MG63 (cell line): ENCODE results near the gene LAMA2. TPM values are rescaled to one million over a fixed set of nuclear protein-coding genes. Genes with fewer than 3 reads are reported as not detected.

Experiments
- DNase-seq: peaks from one replicate; pipeline ENCODE4 v3.0.0-alpha.2; 2020
- H3K27me3 ChIP-seq: fragments of 250-450 bp; sonication (Bioruptor Pico); 2 replicates; pipeline ENCODE4 v1.5.1; 2020; ENCODE audit warnings: mild to moderate bottlenecking, moderate library complexity
- H3K36me3 ChIP-seq: fragments of 250-450 bp; sonication (Bioruptor Pico); 2 replicates; pipeline ENCODE4 v1.5.1; 2020; ENCODE audit warnings: mild to moderate bottlenecking, moderate library complexity
- H3K4me3 ChIP-seq: fragments of 250-450 bp; sonication (Bioruptor Pico); 2 replicates; pipeline ENCODE4 v1.5.1; 2020; ENCODE audit warnings: mild to moderate bottlenecking, moderate library complexity
- H3K9me3 ChIP-seq: fragments of 250-450 bp; sonication (Bioruptor Pico); 2 replicates; pipeline ENCODE4 v1.5.1; 2020; ENCODE audit warnings: mild to moderate bottlenecking, moderate library complexity
- total RNA-seq: library from RNA; depleted of rRNA; stranded (reverse); fragments of >200 nt; shearing (Covaris generic); gene quantifications from 2 replicates; pipeline ENCODE4 v1.2.3, GENCODE V29; 2014; ENCODE audit warnings: low replicate concordance

Gene LAMA2
- total RNA-seq, 1 experiment from 2014 or later: 8.5 TPM

DNA sequence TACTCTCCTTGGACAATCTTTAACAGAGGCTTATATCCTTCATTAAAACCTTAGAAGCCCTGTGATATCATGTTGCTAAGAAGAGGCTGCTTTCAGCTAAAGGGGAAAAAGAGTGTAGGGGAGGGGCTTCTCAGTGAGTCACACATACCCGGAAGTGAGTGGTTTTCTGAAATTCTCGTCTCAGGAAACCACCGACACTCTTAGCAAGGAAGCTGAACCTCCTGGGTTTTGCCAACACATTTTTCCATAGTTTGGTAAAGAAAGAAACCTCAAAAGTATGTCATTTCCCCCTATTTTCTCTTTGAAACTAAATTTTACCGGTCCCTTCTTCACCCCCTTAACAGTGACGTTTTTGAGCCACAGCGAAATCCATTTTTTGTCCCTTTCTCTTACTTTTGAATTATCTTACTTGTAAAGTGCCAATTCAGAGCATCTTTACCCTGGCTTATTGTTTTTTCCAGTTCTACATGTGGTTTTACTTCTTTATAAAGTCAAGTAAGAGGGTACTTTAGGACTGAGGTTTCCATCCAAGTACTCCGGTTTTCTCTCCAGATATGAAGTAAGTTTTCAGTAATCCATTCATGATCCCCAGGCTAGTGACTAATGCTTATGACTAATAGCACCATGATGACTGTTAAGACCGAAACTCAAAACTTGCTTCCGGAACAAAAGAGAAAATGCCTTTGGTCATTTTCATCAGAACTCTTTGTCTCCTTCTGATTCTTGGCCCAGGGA lies 607.8 kb downstream of the LAMA2 start:
- Histone ChIP-seq H3K36me3 (peaks cover 6% of the 10 kb centered on the region), H3K4me3 (peak overlapping the region; percentile 40), H3K27me3 (no peaks in the 10 kb centered on the region), H3K9me3 (no peaks in the 10 kb centered on the region; the same call in 1 of the 2 replicates)
- peak; percentile 75 for DNase-seq

DNA sequence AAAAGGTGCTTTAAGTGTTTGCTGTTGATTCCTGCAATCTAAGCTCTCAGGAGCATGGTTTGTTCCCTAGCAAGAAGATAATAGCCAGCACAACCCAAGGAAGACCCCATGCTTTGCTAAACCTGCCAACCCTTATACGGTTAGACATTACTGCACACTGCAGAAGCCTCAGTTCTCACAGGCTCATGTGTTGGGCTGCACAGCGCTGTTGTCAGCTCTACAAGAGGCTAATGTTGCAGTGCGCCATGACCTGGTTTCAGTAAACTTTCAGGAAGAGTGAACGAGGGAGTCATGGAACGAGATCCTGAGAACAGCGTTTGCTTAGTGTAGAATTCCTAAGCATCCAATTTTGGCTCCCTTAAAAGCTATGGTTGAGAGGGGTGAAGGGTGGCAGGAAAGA lies 608.5 kb downstream of the LAMA2 start:
- H3K9me3 ChIP-seq: no peaks in the 10 kb centered on the region; the same call in 1 of the 2 replicates
- H3K4me3 ChIP-seq: no peak overlapping the region
- H3K27me3 ChIP-seq: no peaks in the 10 kb centered on the region
- peaks cover 6% of the 10 kb centered on the region for H3K36me3 ChIP-seq
- peak; percentile 5 for DNase-seq

DNA sequence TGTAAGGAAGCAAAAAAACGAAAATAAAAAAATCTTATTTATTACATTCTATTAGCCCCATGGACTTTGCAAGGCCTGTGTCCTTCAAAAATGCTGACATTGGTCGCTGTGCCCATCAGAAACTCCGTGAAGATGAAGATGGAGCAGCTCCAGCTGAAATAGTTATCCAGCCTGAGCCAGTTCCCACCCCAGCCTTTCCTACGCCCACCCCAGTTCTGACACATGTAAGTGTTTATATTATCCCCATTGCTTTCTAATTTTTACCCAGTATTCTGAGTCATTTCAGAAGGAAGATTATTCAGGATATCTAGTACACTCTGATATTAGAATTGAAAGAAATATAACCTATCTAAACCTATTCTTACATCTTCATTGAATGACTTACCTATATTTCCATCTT lies 609.3 kb downstream of the LAMA2 start:
- Histone ChIP-seq H3K9me3 (no peaks in the 10 kb centered on the region; the same call in 1 of the 2 replicates), H3K27me3 (no peaks in the 10 kb centered on the region), H3K4me3 (no peak overlapping the region), H3K36me3 (peaks cover 6% of the 10 kb centered on the region)
- DNase-seq: peak; percentile 34

DNA sequence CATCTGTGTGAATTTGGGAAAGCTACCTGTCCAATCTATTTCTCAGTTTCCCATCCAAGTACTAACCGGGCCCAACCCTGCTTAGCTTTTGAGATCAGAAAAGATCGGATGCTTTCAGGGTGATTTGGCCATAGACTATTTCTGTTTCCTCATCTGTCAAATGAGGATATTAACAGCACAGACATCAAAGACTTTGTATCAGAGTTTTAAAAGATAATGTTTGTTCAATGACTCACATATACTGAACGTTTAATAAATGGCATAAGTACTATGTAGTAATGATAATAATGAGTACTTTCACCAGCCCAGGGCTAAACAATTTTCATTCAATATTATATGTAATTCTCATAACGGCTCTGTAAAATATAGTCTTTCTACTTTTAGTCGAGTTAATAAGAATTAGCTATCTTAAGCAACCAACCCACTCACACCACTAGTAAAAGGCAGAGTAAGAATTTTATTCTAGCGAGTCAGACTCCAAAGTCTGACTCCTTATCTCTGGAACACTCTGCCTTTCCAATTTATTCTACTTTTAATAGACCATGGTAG lies 610.5 kb downstream of the LAMA2 start:
- Histone ChIP-seq H3K27me3 (no peaks in the 10 kb centered on the region), H3K4me3 (no peak overlapping the region), H3K36me3 (peaks cover 6% of the 10 kb centered on the region), H3K9me3 (no peaks in the 10 kb centered on the region; the same call in 1 of the 2 replicates)
- no peak for DNase-seq

DNA sequence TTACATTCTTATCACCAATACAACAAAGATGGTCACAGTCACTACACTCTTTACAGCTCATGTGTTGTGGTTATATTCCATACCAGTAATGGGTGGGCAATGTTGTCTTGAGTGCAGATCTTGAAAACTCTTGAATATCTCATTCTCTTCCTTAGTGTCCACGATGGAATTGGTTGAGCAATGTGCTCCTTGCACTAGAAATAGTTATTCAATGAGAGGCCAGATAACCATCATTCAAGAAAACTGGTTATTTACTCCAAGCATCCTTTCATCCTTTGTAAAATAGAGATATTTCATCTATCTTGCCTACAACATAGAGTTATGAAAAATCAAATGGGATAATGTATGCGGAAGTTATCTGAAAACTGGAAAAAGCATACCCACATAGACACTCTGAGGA lies 611.2 kb downstream of the LAMA2 start:
- Histone ChIP-seq H3K36me3 (peaks cover 6% of the 10 kb centered on the region), H3K4me3 (no peak overlapping the region), H3K9me3 (no peaks in the 10 kb centered on the region; the same call in 1 of the 2 replicates), H3K27me3 (no peaks in the 10 kb centered on the region)
- DNase-seq: no peak

DNA sequence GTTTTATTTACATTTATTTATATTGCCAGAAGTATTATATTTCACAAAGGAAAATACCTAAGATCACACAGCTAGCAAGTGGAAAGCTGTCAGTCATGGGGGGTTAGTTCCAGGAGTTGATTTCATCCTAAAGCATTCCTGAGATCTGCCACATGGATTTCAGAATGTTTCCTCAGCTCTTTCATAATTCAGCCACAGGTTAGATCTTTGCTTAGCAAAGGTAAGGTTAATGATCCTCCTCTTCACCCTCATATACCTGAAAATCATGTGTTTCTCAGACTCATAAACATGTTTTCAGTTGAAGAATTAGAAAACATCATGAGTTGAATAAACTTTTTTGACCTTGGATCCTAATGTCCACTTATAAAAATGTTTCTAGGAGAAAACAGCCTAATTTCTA lies 611.6 kb downstream of the LAMA2 start:
- Histone ChIP-seq H3K36me3 (peaks cover 6% of the 10 kb centered on the region), H3K27me3 (no peaks in the 10 kb centered on the region), H3K4me3 (no peak overlapping the region), H3K9me3 (no peaks in the 10 kb centered on the region; the same call in 1 of the 2 replicates)
- DNase-seq: no peak

DNA sequence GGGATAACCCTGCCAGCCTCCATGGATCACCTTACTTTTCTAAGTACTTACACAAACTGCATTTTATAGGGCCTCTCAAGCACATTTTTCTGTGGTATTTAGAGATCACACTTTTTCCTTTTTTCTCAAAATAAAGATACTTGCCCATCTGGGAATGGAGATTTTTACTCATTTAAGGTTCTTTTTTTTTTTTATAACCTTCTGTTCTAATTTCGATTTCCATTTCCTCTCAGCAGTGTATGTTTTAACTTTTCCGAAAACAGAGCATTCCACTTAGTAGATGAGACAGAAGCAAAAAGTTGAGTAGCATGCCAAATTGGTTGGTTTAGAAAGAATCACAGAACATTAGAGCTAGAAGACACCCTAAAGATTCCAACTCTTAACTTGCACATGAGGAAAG lies 612.7 kb downstream of the LAMA2 start:
- H3K4me3 ChIP-seq: no peak overlapping the region
- peaks cover 6% of the 10 kb centered on the region for H3K36me3 ChIP-seq
- H3K27me3 ChIP-seq: no peaks in the 10 kb centered on the region
- no peaks in the 10 kb centered on the region; the same call in 1 of the 2 replicates for H3K9me3 ChIP-seq
- no peak for DNase-seq

DNA sequence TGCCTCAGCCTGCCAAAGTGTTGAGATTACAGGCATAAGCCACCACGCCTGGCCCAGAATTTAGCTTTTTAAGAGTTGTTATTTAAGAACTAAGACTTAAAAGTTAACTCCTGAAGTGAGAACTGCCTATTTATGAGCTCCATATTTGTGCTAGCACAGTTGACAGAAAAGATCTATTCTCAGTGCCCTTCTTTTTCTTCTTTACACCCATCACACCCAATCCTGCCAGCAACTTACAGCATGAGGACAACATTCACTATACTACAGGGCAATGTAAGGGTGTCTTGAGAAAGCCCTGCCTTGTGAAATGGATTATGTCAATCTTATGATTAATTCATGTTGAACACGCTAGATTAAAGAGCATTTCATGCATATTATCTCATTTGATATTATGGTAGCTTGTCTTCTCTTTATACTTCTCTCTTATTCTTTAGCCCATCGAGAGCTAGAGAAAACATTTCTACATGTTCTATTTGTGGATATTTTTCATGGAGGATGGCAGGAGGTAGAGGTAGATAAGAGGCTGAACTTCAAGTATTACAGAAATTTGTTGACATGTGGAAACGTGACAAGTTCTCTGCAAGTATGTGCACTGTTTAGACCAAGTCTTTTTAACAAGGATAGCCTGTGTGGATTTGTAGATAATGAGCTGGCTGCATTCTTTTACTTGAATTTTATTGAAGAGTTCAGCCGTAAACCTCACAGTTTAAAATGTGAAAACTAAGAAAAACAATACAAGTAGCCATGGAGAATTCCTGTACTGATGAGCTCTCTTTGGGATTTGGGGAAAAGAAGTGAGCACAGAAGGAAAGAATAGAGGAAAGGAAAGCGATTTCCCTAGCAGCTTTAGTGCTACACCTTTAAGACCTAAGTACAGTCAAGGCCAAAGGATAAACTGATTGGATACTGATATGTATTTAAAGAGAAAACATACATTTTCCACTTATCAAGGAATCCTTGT lies 614.8 kb downstream of the LAMA2 start:
- Histone ChIP-seq H3K27me3 (no peaks in the 10 kb centered on the region), H3K4me3 (no peak overlapping the region), H3K36me3 (peaks cover 6% of the 10 kb centered on the region; the same call in 1 of the 2 replicates), H3K9me3 (no peaks in the 10 kb centered on the region; the same call in 1 of the 2 replicates)
- DNase-seq: no peak

DNA sequence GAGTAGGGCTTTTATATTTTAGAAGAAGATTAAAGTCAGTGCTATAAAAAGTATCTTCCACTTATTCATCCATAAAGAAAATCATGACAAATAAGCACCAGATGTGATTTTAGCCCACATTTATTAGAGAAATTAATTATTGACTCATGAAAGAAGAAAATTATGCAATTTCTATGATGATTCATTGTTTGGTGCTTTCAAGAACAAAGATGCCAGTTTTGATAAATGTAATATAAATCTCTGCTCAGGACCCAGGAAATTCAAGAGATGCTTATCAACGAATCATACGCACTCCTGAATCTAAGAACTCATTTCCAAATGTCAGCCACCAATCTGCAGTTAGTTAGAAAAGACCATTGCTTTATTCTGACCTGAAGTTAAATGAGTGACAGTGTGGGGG lies 615.6 kb downstream of the LAMA2 start:
- Histone ChIP-seq H3K27me3 (no peaks in the 10 kb centered on the region), H3K4me3 (no peak overlapping the region), H3K9me3 (no peaks in the 10 kb centered on the region; the same call in 1 of the 2 replicates), H3K36me3 (peaks cover 6% of the 10 kb centered on the region; the same call in 1 of the 2 replicates)
- no peak for DNase-seq

DNA sequence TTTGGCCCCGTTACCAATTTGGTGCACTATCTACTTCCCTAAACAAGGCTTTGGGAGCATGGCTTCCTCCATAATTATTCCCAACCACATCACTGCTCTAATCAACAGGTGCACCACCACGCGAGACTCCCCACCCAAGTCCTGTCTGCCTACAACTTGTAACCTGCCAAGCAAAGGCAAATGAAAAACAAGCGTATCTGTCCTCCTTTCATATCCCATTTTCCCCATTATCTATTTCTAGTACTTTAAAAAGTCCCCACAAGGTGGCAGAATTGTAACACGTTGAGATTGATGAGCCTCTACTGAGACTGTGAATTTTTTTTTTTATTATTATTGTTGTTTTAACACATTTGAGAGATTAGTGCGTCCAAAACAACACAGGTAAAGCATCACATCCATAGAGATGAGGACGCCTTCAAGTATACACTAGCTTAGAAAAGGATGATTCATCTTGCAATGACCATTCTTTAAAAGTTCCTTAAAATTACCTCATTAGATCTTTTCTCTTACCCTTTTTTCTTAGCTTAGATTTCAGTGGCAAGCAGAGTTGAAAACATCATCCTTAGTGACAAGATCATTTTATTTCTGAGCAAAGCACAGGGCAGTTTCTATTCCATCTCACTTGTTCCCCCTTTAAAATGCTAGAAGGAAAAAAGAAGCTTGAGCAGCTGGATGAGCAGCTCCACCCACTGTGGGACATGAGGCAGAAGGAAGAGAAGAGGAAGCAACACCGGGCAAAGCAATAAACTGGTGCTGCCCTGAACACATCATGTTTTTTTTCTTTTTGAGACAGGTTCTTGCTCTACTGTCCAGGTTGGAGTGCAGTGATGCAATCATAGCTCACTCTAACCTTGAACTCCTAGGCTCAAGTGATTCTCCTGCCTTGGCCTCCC lies 616.3 kb downstream of the LAMA2 start:
- no peak for DNase-seq
- H3K9me3 ChIP-seq: no peaks in the 10 kb centered on the region; the same call in 1 of the 2 replicates
- H3K4me3 ChIP-seq: no peak overlapping the region
- no peaks in the 10 kb centered on the region for H3K27me3 ChIP-seq
- H3K36me3 ChIP-seq: peaks cover 1% of the 10 kb centered on the region; the same call in 1 of the 2 replicates

DNA sequence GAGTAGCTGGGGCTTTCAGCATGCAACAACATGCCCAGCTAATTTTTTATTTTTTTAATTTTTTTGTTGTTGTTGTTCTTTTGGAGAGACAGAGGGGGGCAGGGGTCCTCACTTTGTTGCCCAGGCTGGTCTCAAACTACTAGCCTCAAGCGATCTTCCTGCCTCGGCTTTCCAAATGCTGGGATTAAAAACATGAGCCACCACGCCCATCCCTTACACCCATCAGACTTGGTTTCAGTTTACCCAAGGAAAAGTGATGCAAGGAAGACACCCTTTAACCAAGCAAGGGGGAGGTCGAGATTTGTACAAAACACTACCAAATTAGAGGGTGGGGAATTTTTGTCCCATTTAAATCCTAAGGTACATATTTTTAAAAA lies 616.9 kb downstream of the LAMA2 start:
- no peaks in the 10 kb centered on the region for H3K27me3 ChIP-seq
- H3K4me3 ChIP-seq: no peak overlapping the region
- no peaks in the 10 kb centered on the region for H3K9me3 ChIP-seq
- no peak for DNase-seq
- no peaks in the 10 kb centered on the region for H3K36me3 ChIP-seq

DNA sequence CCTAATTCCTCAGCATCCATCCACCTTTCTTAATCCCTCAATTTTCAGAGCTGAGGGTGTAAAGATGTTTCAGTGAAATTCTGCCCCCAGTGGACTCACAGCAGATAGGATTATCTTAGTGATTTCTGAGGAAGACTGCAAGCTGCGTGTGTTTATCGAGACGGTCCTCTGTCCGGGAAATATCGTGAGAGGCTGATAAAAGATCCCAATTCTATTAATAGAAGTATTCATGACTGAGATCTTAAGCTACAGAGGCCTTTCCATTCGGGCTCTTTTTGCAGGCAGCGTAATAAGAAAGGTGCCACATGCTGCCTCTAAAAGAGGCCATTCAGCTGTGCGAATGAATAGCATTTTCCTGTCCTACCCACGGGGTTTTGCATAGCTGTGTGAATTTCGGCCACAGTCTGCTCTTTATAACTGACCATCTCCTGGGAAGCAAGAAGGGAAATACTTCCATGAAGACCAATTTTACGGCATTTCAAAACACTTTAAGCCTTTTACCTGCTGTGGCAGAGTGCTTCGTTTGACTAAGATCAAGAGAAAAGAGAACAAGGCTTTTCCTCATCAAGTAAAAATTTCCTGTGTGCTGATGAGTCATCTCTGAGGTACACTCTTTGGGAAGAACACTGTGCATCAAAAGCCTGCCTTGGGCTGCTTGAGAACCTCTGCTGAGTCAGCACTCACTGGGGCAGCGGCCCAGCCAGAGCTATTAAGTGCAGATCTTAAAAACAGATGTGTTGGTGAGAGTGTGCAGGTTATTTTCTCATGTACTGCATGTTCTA lies 618.2 kb downstream of the LAMA2 start:
- Histone ChIP-seq H3K9me3 (no peaks in the 10 kb centered on the region), H3K36me3 (no peaks in the 10 kb centered on the region), H3K4me3 (no peak overlapping the region), H3K27me3 (no peaks in the 10 kb centered on the region)
- DNase-seq: peak; percentile 76

DNA sequence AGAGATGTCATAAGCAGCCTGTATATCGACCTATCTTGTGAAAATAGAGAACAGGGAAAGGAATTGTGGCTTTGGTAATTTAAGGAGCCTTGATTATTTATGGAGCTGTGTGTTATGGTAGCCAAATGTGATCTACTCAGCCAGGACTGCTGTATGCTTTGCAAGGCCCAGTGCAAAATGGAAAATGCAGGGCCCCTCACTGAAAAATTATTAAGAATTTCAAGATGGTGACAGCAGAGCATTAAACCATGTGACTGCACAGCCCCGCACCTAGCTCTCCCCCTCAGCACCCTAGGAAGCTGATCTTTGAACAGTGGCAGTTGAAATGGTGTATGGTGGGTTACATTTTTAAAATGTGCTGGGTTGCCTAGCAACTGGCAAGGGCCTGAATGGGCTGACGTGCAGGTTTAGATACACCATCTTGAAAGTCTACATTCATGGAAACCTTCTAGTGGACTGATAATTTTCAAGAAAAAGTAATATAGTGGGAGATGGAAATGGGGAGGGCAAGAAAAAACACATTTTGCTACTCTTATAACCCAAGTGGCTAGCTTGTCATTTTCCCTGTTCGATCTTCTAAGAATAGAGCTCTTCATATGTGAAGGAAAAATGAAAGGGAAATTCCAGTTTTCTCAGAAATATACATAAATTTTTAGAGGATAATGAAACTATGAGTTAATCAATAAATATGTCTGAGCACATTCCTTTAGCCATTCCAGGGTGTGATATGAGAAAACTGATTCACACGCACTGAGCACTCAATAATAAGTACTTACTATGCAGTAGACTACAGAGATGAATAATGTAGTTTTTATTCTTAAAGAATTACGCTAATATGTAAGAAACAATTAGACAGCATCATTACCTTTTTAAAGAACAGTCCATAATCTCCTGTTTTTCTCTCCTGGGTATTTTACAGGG lies 619.1 kb downstream of the LAMA2 start:
- H3K36me3 ChIP-seq: no peaks in the 10 kb centered on the region
- no peaks in the 10 kb centered on the region for H3K9me3 ChIP-seq
- no peak overlapping the region for H3K4me3 ChIP-seq
- DNase-seq: no peak
- H3K27me3 ChIP-seq: no peaks in the 10 kb centered on the region

DNA sequence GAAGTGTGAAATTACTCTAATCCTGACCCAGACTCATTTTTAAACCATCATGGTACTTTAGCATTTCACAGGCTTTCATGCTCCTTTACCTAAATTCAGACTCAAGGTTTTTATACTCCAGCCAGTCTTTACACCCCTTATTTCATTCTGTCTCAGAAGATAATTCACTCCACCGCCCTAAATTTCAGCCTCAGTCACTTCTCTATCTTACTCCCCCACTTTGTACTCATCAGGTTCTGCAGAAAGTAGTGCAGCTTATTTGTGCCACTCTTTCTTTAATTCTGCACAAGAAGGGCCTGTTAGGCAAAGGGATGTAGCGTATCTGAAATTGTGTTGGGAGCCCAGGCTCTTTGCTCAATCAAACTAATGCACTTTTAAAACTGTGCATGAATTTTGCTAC lies 621.5 kb downstream of the LAMA2 start:
- no peaks in the 10 kb centered on the region for H3K27me3 ChIP-seq
- no peaks in the 10 kb centered on the region for H3K9me3 ChIP-seq
- H3K36me3 ChIP-seq: no peaks in the 10 kb centered on the region
- DNase-seq: no peak
- no peak overlapping the region for H3K4me3 ChIP-seq
